K562 (cell line): ENCODE results near the gene ADGRG1. TPM values are rescaled to one million over a fixed set of nuclear protein-coding genes. Genes with fewer than 3 reads are reported as not detected.

Source experiments
- ATAC-seq: fragments of 200-7000 bp; cut with Tn5 transposase; 3 replicates; pipeline ENCODE4 v1.9.1; 2020; ENCODE audit warnings: moderate library complexity
- BruUV-seq: library from RNA; stranded (reverse); fragments of 400-500 nt; replicated peaks from 2 replicates; lab custom pipeline; 2021; lab: Mats Ljungman, UMichigan
- CTCF ChIA-PET: fragments of 300-600 bp; formaldehyde crosslinking; extraction: SDS; loops from one replicate; lab custom pipeline; 2021; ENCODE audit warnings: low intra/inter-chr PET ratio; lab: Yijun Ruan, JAX
- POLR2A ChIA-PET: fragments of 300-600, 350-650 bp; sonication (Branson Sonifier 250); formaldehyde crosslinking; extraction: SDS; loops from one replicate; lab custom pipeline; 2021; ENCODE audit warnings: antibody characterized with exemption, inconsistent platforms; lab: Yijun Ruan, JAX
- DNase-seq, 4 experiments: peaks; one replicate each; pipeline versions ENCODE4 v3.0.0 to v3.0.0-alpha.2; 2011 to 2018; ENCODE audit warnings: low spot score in 3 of 4, mixed read lengths in 3 of 4; ENCODE audit errors: extremely low read depth in 1 of 4
- FAIRE-seq: peaks from 2 replicates; lab custom pipeline; 2011; peaks lifted over from hg19 to GRCh38; lab: Jason Lieb, UNC
- H2AFZ ChIP-seq: 2 replicates; pipeline ENCODE4 v1.6.0; 2011; ENCODE audit warnings: low read depth, low read length, control low read depth, inconsistent platforms
- H3K27ac ChIP-seq: fragments of 200-600 bp; 3 replicates; pipeline ENCODE4 v1.8.0; 2011; ENCODE audit warnings: low read depth, mild to moderate bottlenecking, control low read depth, inconsistent platforms, low read length, moderate library complexity, mixed read lengths; ENCODE audit errors: extremely low read depth
- H3K27me3 ChIP-seq, 2 experiments: fragments of 300-600 bp in 1 of 2; 2 replicates in 1 of 2; 3 replicates in 1 of 2; pipeline versions ENCODE4 v1.6.0 to v1.8.0; 2011; ENCODE audit warnings: inconsistent platforms in 2 of 2, low read length in 2 of 2, mild to moderate bottlenecking in 1 of 2, mixed read lengths in 1 of 2, moderate library complexity in 1 of 2; ENCODE audit not compliant: control insufficient read depth in 2 of 2, insufficient read depth in 2 of 2
- H3K36me3 ChIP-seq: fragments of 300-600 bp; 3 replicates; pipeline ENCODE4 v1.8.0; 2011; ENCODE audit warnings: mild to moderate bottlenecking, low read length, inconsistent platforms; ENCODE audit not compliant: control insufficient read depth, insufficient read depth
- H3K4me1 ChIP-seq, 2 experiments: fragments of 200-600 bp in 1 of 2; replicated peaks in 1 of 2; 2 replicates in 1 of 2; 3 replicates in 1 of 2; pipeline versions ENCODE4 v1.5.1 to v1.8.0; 2011; ENCODE audit warnings: inconsistent platforms in 2 of 2, low read length in 2 of 2, mild to moderate bottlenecking in 1 of 2, mixed read lengths in 1 of 2, moderate library complexity in 1 of 2; ENCODE audit not compliant: control insufficient read depth in 2 of 2, insufficient read depth in 2 of 2
- H3K4me2 ChIP-seq: 2 replicates; pipeline ENCODE4 v1.6.1; 2011; ENCODE audit warnings: low read length, control low read depth, inconsistent platforms, mixed read lengths; ENCODE audit not compliant: insufficient read depth
- H3K4me3 ChIP-seq: fragments of 200-600 bp; sonication (generic), shearing (Covaris generic); 2 replicates; pipeline ENCODE4 v1.5.1; 2016; ENCODE audit warnings: control low read depth, inconsistent platforms
- H3K79me2 ChIP-seq: fragments of 200-600 bp; 3 replicates; pipeline ENCODE4 v1.8.0; 2011; ENCODE audit warnings: low read length, inconsistent platforms; ENCODE audit not compliant: control insufficient read depth, insufficient read depth
- H3K9ac ChIP-seq, 2 experiments: 2 replicates each; pipeline versions ENCODE4 v1.6.0 to v1.6.1; 2011; ENCODE audit warnings: low read depth in 2 of 2, low read length in 2 of 2, control low read depth in 1 of 2, inconsistent platforms in 1 of 2, mild to moderate bottlenecking in 1 of 2, mixed read lengths in 1 of 2; ENCODE audit not compliant: insufficient read depth in 1 of 2
- H3K9me1 ChIP-seq: one replicate; pipeline ENCODE4 v1.6.0; 2011; ENCODE audit warnings: inconsistent platforms, mild to moderate bottlenecking, low read length, moderate library complexity; ENCODE audit not compliant: control insufficient read depth, insufficient read depth
- H3K9me3 ChIP-seq: replicated peaks from 2 replicates; pipeline ENCODE4 v1.5.1; 2011; ENCODE audit warnings: low read depth, low read length, inconsistent platforms; ENCODE audit not compliant: control insufficient read depth, insufficient read depth
- H4K20me1 ChIP-seq: replicated peaks from 2 replicates; pipeline ENCODE4 v1.6.1; 2011; ENCODE audit warnings: low read length, inconsistent platforms, mixed read lengths; ENCODE audit not compliant: control insufficient read depth, insufficient read depth
- ADNP ChIP-seq: fragments of 200-800 bp; sonication (Bioruptor generic); IDR thresholded peaks from 2 replicates; pipeline ENCODE4 v1.6.1; 2016; ENCODE audit warnings: missing genetic modification characterization, missing compliant biosample characterization
- BCOR ChIP-seq: fragments of 450-650 bp; IDR thresholded peaks from 2 replicates; pipeline ENCODE4 v1.6.1; 2016
- BRF1 ChIP-seq: IDR thresholded peaks from 3 replicates; pipeline ENCODE4 v1.6.1; 2011; ENCODE audit warnings: borderline replicate concordance, mild to moderate bottlenecking; ENCODE audit not compliant: insufficient read length; ENCODE audit errors: extremely low read depth
- CHD4 ChIP-seq: fragments of 200-600 bp; sonication (generic); IDR thresholded peaks from 3 replicates; pipeline ENCODE4 v1.6.1; 2012; ENCODE audit warnings: low read depth, mild to moderate bottlenecking, mixed read lengths, low read length, inconsistent platforms; ENCODE audit not compliant: insufficient read depth, insufficient replicate concordance, poor library complexity, severe bottlenecking
- ESRRA ChIP-seq: fragments of 450-650 bp; IDR thresholded peaks from 2 replicates; pipeline ENCODE4 v1.6.1; 2014; ENCODE audit warnings: low read depth, mild to moderate bottlenecking, moderate library complexity, borderline replicate concordance
- ETV5 ChIP-seq: sonication (generic); formaldehyde crosslinking; IDR thresholded peaks from 2 replicates; pipeline ENCODE4 v1.4.0; 2020; ENCODE audit warnings: low read depth, mild to moderate bottlenecking, missing genetic modification reagents
- HDAC2 ChIP-seq: fragments of 450-650 bp; IDR thresholded peaks from 2 replicates; pipeline ENCODE4 v1.6.1; 2016; ENCODE audit warnings: mild to moderate bottlenecking
- KDM1A ChIP-seq, 2 experiments: fragments of 450-650 bp; IDR thresholded peaks; 2 replicates each; pipeline ENCODE4 v1.6.1; 2016; ENCODE audit warnings: mild to moderate bottlenecking in 2 of 2
- RBM25 ChIP-seq: fragments of 200-400 bp; formaldehyde crosslinking; IDR thresholded peaks from 2 replicates; pipeline ENCODE4 v1.6.1; 2018; ENCODE audit warnings: low read length, low read depth, moderate library complexity; ENCODE audit not compliant: severe bottlenecking
- RCOR1 ChIP-seq, 2 experiments: IDR thresholded peaks; 2 replicates each; pipeline ENCODE4 v1.6.1; 2012; ENCODE audit warnings: low read depth in 2 of 2, low read length in 2 of 2, borderline replicate concordance in 1 of 2, improper control_type of control experiment in 1 of 2
- RHOXF2B ChIP-seq: fragments of 250-450 bp; sonication (Bioruptor Pico); conservative IDR thresholded peaks from 2 replicates; pipeline ENCODE4 v1.5.1; 2021
- SMAD1 ChIP-seq: fragments of 150-350 bp; IDR thresholded peaks from 2 replicates; pipeline ENCODE4 v1.6.1; 2014; ENCODE audit warnings: low read length, low read depth; ENCODE audit not compliant: partially characterized antibody
- SMARCA5 ChIP-seq: fragments of 450-650 bp; IDR thresholded peaks from 2 replicates; pipeline ENCODE4 v1.6.1; 2016
- ZBTB9 ChIP-seq: fragments of 450-650 bp; formaldehyde crosslinking; IDR thresholded peaks from 2 replicates; pipeline ENCODE4 v1.4.0; 2020; ENCODE audit warnings: mild to moderate bottlenecking, moderate library complexity
- ZFP36 ChIP-seq: fragments of 150-350 bp; IDR thresholded peaks from 2 replicates; pipeline ENCODE4 v1.6.1; 2018; ENCODE audit warnings: low read length, low read depth; ENCODE audit not compliant: partially characterized antibody
- ZNF584 ChIP-seq: fragments of 200-800 bp; sonication (Bioruptor generic); IDR thresholded peaks from 2 replicates; pipeline ENCODE4 v1.6.1; 2016; ENCODE audit warnings: low read depth, mild to moderate bottlenecking, missing genetic modification characterization, missing compliant biosample characterization
- WGBS: fragments of 100-300 bp; shearing (Covaris generic); methylation state at CpG from one replicate; pipeline ENCODE4 v1.1.6; 2016; ENCODE audit warnings: low coverage, mixed read lengths; ENCODE audit not compliant: insufficient coverage; ENCODE audit errors: missing lambda C conversion rate; 5-methylcytosine and 5-hydroxymethylcytosine counted together
- in situ Hi-C: fragments of 300-500 bp; cut with MboI; formaldehyde crosslinking; loops from 4 replicates; pipeline ENCODE4 v1.15.0; 2018; ENCODE audit warnings: inconsistent platforms, mixed read lengths
- intact Hi-C: fragments of 100-400 bp; cut with micrococcal nuclease; formaldehyde crosslinking; loops from 2 replicates; pipeline ENCODE4 v1.14.2; 2022
- polyA plus RNA-seq, 8 experiments: library from polyadenylated mRNA; depleted of rRNA in 4 of 8; stranded (reverse) in 5 of 8; unstranded in 3 of 8; fragments of >200 nt; fragmentation: Nextera tagmentation in 2 of 8; fragmentation: Illumina TruSeq in 1 of 8; extraction: Ambion mirVana in 2 of 8; extraction: Trizol in 1 of 8; gene quantifications; 2 replicates each; pipeline versions ENCODE4 v1.2.1 to v1.2.3, GENCODE V29; 2011 to 2014; ENCODE audit warnings: inconsistent platforms in 1 of 8, missing spikeins in 1 of 8
- total RNA-seq, 7 experiments: library from RNA; depleted of rRNA in 6 of 7; stranded (reverse); fragments of >200 nt in 6 of 7; fragmentation: Illumina TruSeq in 2 of 7; extraction: Trizol in 2 of 7; gene quantifications; 2 replicates each; pipeline versions ENCODE4 v1.2.1 to v1.2.3, GENCODE V29; 2011 to 2021; ENCODE audit warnings: low replicate concordance in 1 of 7
- TF ChIP-seq, protein P1 (sequence below), 3 experiments: fragments of 200-800 bp in 1 of 3; fragments of 250-450 bp in 1 of 3; fragments of 450-650 bp in 1 of 3; sonication (Bioruptor Pico) in 1 of 3; sonication (Bioruptor generic) in 1 of 3; formaldehyde crosslinking in 1 of 3; IDR thresholded peaks; 2 replicates each; pipeline versions ENCODE4 v1.6.1 to v1.8.0; 2016 to 2022; ENCODE audit warnings: mild to moderate bottlenecking in 2 of 3, missing genetic modification characterization in 2 of 3, missing compliant biosample characterization in 1 of 3, moderate library complexity in 1 of 3

The ADGRG1 gene
- total and polyA plus RNA-seq, 9 of the 15 experiments (the other 6 are each of a cell fraction or from before 2014, with no cell fraction given): 0.04 to 0.31 (median 0.16) TPM; not detected in 6

DNA sequence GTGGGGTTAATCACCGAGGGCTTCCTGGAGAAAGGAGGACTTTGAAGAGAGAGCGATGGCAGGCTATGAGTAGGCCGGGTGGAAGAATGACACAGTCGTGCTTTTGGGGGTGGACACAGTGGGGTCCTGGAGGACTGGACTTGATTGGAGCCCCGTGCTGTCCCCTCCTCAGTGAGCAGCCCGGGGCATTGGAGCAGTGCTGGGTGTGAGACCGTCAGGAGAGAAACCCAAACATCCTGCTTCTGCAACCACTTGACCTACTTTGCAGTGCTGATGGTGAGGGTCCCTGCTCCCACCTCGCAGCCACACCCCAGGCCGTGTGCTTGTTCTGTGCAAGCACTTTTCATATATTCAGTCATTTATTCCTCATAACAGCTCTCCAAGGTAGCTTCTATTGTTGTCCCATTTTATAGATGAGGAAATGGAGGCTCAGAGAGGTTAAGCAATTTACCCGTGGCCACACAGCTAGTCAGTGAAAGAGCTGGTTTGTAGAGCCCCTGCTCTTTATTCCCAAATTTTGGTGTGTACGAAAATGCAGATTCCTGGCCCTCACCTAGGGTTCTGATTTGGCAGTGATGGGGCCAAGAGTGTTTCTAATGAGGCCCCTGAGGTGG is 28.0 kb downstream of the ADGRG1 start:
- Histone ChIP-seq H3K4me2 (no peak overlapping the region), H3K9me1 (no peaks in the 10 kb centered on the region), H3K9me3 (no peaks in the 10 kb centered on the region), H3K27ac (no peak overlapping the region), H3K4me1 (peaks cover 0 to 20% of the 10 kb centered on the region in 2 experiments; a peak in 1 of 5 replicates), H2AFZ (no peak overlapping the region), H3K36me3 (no peaks in the 10 kb centered on the region), H3K79me2 (no peaks in the 10 kb centered on the region), H4K20me1 (no peaks in the 10 kb centered on the region), H3K4me3 (no peak overlapping the region), H3K9ac (no peak overlapping the region), H3K27me3 (peaks cover 3 to 5% of the 10 kb centered on the region in 2 experiments; a peak in 1 of 5 replicates)
- ChIA-PET POLR2A (no interaction called here), CTCF (no interaction called here)
- in situ Hi-C loops (no loop called here), intact Hi-C loops (loop anchor here (10.0 kb wide), 1 partner anchor 208 kb away; no protein-coding TSS in a partner anchor)
- FAIRE-seq: no peak
- no peak for ATAC-seq
- no TSS peak for BruUV-seq
- no peak for DNase-seq
- TF ChIP-seq CHD4: peak; percentile 85
- no peak for TF ChIP-seq BRF1
- TF ChIP-seq RCOR1 (IDR thresholded peaks at IDR 0.05; ENCODE audit: borderline replicate concordance in 1 of 2, low read depth in 2 of 2, low read length in 2 of 2): peak in 1 of 2 experiments; percentile 62; a peak in 2 of 4 replicates
- peak; percentile 92 for TF ChIP-seq ADNP
- TF ChIP-seq ETV5 (CRISPR knock-in tag): no peak
- TF ChIP-seq, protein P1, sequence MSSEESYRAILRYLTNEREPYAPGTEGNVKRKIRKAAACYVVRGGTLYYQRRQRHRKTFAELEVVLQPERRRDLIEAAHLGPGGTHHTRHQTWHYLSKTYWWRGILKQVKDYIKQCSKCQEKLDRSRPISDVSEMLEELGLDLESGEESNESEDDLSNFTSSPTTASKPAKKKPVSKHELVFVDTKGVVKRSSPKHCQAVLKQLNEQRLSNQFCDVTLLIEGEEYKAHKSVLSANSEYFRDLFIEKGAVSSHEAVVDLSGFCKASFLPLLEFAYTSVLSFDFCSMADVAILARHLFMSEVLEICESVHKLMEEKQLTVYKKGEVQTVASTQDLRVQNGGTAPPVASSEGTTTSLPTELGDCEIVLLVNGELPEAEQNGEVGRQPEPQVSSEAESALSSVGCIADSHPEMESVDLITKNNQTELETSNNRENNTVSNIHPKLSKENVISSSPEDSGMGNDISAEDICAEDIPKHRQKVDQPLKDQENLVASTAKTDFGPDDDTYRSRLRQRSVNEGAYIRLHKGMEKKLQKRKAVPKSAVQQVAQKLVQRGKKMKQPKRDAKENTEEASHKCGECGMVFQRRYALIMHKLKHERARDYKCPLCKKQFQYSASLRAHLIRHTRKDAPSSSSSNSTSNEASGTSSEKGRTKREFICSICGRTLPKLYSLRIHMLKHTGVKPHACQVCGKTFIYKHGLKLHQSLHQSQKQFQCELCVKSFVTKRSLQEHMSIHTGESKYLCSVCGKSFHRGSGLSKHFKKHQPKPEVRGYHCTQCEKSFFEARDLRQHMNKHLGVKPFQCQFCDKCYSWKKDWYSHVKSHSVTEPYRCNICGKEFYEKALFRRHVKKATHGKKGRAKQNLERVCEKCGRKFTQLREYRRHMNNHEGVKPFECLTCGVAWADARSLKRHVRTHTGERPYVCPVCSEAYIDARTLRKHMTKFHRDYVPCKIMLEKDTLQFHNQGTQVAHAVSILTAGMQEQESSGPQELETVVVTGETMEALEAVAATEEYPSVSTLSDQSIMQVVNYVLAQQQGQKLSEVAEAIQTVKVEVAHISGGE (CRISPR knock-in tag; IDR thresholded peaks at IDR 0.05): no peak
- no peak for TF ChIP-seq ZBTB9 (CRISPR knock-in tag)
- no peak for TF ChIP-seq ZNF584 (CRISPR knock-in tag)
- TF ChIP-seq ESRRA: peak; percentile 25; the same call in 1 of the 2 replicates
- peak; percentile 67; the same call in 1 of the 2 replicates for TF ChIP-seq HDAC2
- peak; percentile 90 for TF ChIP-seq RBM25
- peak; percentile 81; the same call in 1 of the 2 replicates for TF ChIP-seq SMARCA5
- peak; percentile 82 for TF ChIP-seq BCOR
- TF ChIP-seq SMAD1: no peak
- TF ChIP-seq KDM1A (IDR thresholded peaks at IDR 0.05): peak; percentile 65 to 81; a peak in 3 of 4 replicates
- TF ChIP-seq RHOXF2B (CRISPR knock-in tag): no peak
- TF ChIP-seq ZFP36: peak; percentile 86
- WGBS: 6% methylated on average over 8 of the region's 11 CpGs
